ENCODE results near the gene C22orf39. TPM values are rescaled to one million over a fixed set of nuclear protein-coding genes. Genes with fewer than 3 reads are reported as not detected.

The C22orf39 gene
- total RNA-seq, 1 experiment from 2014 or later = 26.5 TPM

GRCh38 chr22:19466126-19466716, 18.7 kb upstream of the C22orf39 start:
- ChIA-PET POLR2A (no interaction called here), CTCF (interaction anchor here (1.5 kb wide), 1 partner anchor 8 kb away, joined by 5 read pairs; no protein-coding TSS in a partner anchor)
- no peak for DNase-seq (ENCODE audit: low spot score)
- ATAC-seq = no peak
- H3K27ac Mint-ChIP-seq = no peak overlapping the region
- no peaks in the 10 kb centered on the region for H3K9me3 Mint-ChIP-seq
- H3K36me3 Mint-ChIP-seq = peaks cover 59% of the 10 kb centered on the region
- H3K27me3 Mint-ChIP-seq (ENCODE audit: low read depth) = no peaks in the 10 kb centered on the region
- H3K4me3 Mint-ChIP-seq = no peak overlapping the region
- no peaks in the 10 kb centered on the region for H3K4me1 Mint-ChIP-seq
- TF ChIP-seq IRF2 (CRISPR knock-in tag; IDR thresholded peaks at IDR 0.05; ENCODE audit: borderline replicate concordance, low read depth) (no peak), OVOL2 (CRISPR knock-in tag; IDR thresholded peaks at IDR 0.05; ENCODE audit: borderline replicate concordance) (no peak), MXD4 (CRISPR knock-in tag; IDR thresholded peaks at IDR 0.05; ENCODE audit: borderline replicate concordance) (no peak)

GRCh38 chr22:19464975-19465374, 17.5 kb upstream of the C22orf39 start:
- Mint-ChIP-seq H3K9me3 (no peaks in the 10 kb centered on the region), H3K36me3 (peaks cover 56% of the 10 kb centered on the region), H3K27ac (no peak overlapping the region), H3K4me3 (no peak overlapping the region), H3K4me1 (no peaks in the 10 kb centered on the region), H3K27me3 (ENCODE audit: low read depth) (no peaks in the 10 kb centered on the region)
- ATAC-seq (no peak), DNase-seq (ENCODE audit: low spot score) (no peak)
- CTCF ChIA-PET = interaction anchor here (0.5 to 1.5 kb wide), 2 partner anchors 9 to 202 kb away, joined by 3 to 5 read pairs; no protein-coding TSS in a partner anchor
- POLR2A ChIA-PET = no interaction called here
- TF ChIP-seq ZNF532 (CRISPR knock-in tag; IDR thresholded peaks at IDR 0.05; ENCODE audit: borderline replicate concordance) (no peak), ZNF138 (CRISPR knock-in tag; conservative IDR thresholded peaks at IDR 0.05) (no peak), FOXP4 (CRISPR knock-in tag; IDR thresholded peaks at IDR 0.05) (no peak), E2F4 (CRISPR knock-in tag; IDR thresholded peaks at IDR 0.05; ENCODE audit: borderline replicate concordance, low read depth) (no peak), MXD4 (CRISPR knock-in tag; IDR thresholded peaks at IDR 0.05; ENCODE audit: borderline replicate concordance) (no peak), ATF2 (CRISPR knock-in tag; IDR thresholded peaks at IDR 0.05; ENCODE audit: borderline replicate concordance, low read depth) (no peak), ZNF671 (CRISPR knock-in tag; IDR thresholded peaks at IDR 0.05) (no peak), NR3C1 (CRISPR knock-in tag; conservative IDR thresholded peaks at IDR 0.05; ENCODE audit: low read depth) (no peak), HMGXB4 (CRISPR knock-in tag; IDR thresholded peaks at IDR 0.05) (no peak), EMX1 (CRISPR knock-in tag; IDR thresholded peaks at IDR 0.05) (no peak), JAZF1 (CRISPR knock-in tag; IDR thresholded peaks at IDR 0.05) (no peak), ATF1 (CRISPR knock-in tag; IDR thresholded peaks at IDR 0.05) (no peak)
